GM21390 (cell line): ENCODE measurements around the gene ZNF714.
"Not testable (repeated sequence)": the region's sequence is repeated elsewhere in the genome, so short reads cannot be mapped to it uniquely, and the experiment has no call there.

Experiments
- ATAC-seq: cut with Tn5 transposase; IDR thresholded peaks from one replicate; pipeline ENCODE4 v1.9.1; 2021; ENCODE audit not compliant: unreplicated experiment

ZNF714 gene

GRCh38 chr19:21130097-21130775 lies 48.2 kb downstream of the ZNF714 start:
- no peak for ATAC-seq

DNA sequence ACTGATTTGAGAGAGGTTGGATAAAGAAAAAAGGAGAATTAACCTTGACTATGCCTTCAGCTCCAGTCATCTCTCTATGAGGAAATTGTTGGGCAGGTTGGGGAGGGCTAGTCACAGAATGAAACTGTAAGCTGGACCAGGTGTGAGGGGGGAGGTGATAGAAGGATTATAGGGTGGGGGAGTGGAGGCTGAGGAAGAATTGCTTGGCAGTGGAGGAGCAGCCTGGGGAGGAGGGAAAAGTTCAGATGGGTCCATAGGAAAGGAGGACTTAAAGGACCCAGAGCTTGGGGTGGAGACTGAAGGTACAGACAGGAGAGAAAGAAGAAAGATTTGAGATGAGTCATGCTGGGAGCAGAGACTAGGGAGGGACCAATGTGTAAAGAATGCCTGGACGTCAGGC lies 51.6 kb downstream of the ZNF714 start:
- ATAC-seq = no peak

DNA sequence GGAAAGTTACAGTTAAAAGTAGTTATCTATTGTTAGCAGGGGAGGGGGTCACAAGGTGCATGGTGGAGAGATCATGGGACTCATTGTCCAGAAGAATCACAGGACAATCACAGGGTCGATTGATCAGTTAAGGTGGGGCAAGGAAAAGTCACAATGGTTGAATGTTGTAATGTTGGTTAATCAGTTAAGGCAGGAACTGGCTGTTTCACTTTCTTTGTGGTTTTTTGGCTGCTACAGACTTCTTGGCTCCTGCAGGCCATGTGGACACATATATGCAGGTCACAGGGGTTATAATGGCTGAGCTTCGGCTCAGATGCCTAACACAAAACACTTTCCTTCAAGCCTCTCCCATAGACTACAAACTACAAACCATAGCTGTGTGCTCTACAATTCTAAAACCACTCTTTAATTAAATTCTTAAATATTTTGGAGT lies 52.9 kb downstream of the ZNF714 start:
- ATAC-seq = no peak

- ATAC-seq = no peak
Observed at GRCh38 chr19:21135433-21135832, 53.4 kb downstream of the ZNF714 start.

DNA sequence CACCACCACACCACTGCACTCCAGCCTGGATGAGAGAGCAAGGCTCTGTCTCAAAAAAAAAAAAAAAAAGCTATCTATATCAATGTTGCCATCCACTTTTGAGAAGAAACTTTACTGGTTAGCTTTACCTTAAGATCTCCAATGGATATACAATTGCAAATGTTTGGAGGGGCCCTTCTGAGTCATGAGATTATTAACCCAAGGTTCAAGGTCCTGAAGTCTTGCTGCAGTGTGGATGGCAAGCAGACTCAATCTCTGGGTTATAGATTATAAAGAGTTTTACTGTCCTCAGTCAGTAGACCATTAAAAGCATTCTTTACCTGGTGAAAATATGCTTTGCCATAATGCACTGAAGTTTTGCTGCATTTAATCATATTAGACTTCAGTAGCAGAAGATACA lies 56.1 kb downstream of the ZNF714 start:
- no peak for ATAC-seq

DNA sequence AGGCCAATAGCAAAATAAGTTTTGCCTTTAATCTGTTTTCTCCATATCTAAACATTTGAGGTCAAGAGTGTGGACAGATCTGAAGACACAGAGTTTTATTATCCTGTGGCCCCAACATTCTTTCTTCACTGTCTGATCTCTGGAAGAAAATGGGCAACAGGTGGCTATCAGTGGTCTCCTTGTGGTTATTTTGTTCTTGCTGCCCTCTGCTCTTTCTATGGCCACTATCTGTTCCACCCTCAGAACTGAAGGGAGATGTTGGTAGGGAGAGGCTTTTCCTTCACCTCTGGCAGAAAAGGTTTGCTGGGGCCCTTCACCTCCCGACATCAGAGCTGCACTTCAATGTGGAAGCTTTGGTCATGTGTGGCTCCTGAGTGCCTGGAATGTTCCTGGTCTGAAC lies 59.0 kb downstream of the ZNF714 start:
- ATAC-seq = not testable (repeated sequence)

DNA sequence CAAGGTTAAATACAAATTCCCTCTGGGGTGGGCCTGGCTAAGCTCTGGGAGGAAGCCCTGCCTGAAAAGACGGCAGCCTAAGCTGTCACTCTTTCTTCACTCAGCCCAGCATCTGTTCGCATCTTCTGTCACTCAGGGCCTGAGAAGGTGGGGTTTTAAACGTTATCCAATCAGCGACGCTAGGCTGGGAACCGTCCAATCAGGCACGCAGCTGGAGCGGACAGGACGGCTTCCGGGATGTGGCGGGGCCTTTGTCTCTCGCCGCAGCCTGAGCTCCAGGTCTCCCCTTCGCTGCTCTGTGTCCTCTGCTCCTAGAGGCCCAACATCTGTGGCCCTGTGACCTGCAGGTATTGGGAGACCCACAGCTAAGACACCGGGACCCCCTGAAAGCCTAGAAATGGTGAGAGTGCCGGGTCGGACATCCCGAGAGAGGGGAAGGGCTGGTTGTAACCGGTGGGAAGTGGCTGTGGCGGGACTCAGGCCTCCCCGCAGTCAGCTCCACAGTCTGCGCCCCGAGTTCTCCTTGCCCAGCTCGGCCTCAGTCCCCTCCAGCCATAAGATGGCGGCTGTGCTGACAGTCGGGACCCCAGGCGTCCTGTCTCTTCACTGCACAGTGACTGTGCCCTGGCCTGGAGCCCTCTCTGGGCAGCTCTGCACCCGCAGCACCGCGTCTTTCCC lies 59.9 kb downstream of the ZNF714 start, which contains the start of gene ZNF431:
ZNF431 (plus strand) TSS at position 254 of the 678 bp plus-strand sequence; CDS start at position 398, 144 bp downstream.
- ATAC-seq = peak; percentile 97

DNA sequence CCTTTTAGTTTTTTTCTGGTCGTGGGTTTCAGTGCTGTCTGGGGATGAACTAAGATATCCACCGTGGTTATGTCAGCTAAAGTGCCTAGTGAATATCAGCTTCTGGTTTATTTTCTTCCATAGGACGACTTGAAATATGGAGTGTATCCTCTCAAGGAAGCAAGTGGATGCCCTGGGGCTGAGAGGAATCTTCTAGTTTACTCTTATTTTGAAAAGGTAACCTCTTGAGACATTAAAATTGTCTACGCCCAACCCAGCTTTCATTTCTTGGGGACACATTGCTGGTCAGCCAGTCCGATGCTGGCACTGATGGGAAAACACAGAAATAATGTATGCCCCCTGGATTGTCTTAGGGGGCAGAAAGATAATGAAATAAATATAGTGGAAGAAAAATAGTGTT lies 61.4 kb downstream of the ZNF714 start:
- ATAC-seq = no peak

DNA sequence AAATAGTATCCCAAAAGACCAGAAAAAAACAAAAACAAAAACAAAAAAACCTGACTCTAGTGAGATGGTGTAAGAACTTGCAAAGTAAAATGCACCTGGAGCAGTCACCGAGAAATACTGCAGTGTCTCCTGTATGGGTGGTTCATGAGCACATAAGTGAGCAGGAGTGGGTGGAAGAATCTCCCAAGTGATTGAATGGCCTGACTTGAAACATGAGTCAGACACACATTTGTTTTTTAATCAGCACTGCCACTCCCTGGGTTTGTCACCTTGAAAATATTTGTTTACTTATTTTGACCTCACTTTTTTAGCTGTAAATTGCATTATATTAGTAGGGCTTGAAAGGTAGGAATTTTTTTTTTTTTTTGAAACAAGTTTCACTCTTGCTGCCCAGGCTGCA lies 61.9 kb downstream of the ZNF714 start:
- ATAC-seq = no peak

DNA sequence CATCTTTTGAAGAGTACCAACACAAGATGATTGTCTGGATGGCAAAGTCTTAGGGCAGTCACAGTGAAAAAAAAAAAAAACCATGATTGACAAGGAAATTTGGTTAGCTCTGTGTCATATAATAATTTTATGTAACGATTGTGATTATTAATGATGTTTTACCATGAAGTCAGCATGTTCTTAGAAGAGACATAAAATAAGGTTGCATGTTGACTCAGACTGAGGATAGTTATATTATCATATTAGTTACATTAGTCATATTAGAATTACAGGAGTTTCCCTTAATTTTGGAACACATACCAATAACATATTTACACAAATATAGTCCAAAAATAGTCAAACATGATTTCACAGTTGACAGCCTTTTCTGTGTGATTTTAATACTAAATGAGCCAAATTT lies 65.5 kb downstream of the ZNF714 start:
- ATAC-seq = no peak

- no peak for ATAC-seq
Observed at GRCh38 chr19:21148681-21149080, 66.7 kb downstream of the ZNF714 start.

- ATAC-seq = no peak
Observed at GRCh38 chr19:21149877-21150276, 67.9 kb downstream of the ZNF714 start.

DNA sequence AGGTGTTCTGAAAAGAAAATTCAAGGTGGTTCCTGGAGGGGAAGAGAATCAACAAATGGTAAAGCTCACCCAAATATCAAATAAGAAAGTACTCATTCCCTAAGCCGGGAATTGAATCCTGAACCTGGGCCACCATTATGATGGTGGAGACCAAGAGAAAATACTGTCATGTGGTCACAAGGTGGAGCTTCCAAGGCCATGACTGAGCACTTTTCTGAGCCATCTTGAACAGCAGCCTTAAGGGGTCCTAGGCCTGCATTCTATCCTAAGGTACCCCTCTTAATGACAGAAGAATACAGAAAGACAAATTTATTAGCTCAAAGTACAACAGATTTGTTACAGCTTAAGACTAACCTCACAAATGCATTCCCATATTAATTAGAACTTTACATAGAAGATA lies 69.5 kb downstream of the ZNF714 start:
- no peak for ATAC-seq

- no peak for ATAC-seq
Observed at GRCh38 chr19:21158523-21159135, 76.6 kb downstream of the ZNF714 start.

GRCh38 chr19:21164541-21164940 lies 82.5 kb downstream of the ZNF714 start:
- no peak for ATAC-seq

- ATAC-seq = no peak
Observed at GRCh38 chr19:21166436-21166835, 84.4 kb downstream of the ZNF714 start.
